ENCODE measurements around the gene LEMD2.

DNA sequence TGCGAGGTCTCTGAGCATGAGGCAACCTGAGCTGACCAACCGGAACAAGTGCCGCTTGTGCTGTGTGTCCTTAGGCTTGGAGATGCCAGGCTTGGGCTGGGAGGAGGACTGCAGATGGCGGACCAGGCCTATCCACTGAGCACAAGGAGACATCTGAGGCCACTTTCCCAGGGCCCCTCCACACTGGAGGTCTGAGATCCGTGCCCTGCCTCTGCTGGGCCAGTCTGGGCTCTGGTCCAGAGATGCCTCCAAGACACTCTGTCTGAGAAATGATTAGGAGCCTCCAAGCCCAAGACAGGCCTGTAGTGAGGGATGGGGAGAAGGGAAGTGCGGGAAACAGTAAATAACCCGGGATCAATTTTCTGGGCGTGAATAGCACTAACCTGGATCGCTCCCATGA lies 17.9 kb upstream of the LEMD2 start:
- TF ChIP-seq, protein P1, sequence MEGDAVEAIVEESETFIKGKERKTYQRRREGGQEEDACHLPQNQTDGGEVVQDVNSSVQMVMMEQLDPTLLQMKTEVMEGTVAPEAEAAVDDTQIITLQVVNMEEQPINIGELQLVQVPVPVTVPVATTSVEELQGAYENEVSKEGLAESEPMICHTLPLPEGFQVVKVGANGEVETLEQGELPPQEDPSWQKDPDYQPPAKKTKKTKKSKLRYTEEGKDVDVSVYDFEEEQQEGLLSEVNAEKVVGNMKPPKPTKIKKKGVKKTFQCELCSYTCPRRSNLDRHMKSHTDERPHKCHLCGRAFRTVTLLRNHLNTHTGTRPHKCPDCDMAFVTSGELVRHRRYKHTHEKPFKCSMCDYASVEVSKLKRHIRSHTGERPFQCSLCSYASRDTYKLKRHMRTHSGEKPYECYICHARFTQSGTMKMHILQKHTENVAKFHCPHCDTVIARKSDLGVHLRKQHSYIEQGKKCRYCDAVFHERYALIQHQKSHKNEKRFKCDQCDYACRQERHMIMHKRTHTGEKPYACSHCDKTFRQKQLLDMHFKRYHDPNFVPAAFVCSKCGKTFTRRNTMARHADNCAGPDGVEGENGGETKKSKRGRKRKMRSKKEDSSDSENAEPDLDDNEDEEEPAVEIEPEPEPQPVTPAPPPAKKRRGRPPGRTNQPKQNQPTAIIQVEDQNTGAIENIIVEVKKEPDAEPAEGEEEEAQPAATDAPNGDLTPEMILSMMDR (conservative IDR thresholded peaks at IDR 0.05 in 1 of 2, IDR thresholded peaks at IDR 0.05 in 1 of 2; ENCODE audit: extremely low read depth in 1 of 2, insufficient read depth in 1 of 2, low read depth in 1 of 2, low read length in 2 of 2): no peak
- no peak for TF ChIP-seq EZH2 (IDR thresholded peaks at IDR 0.05; ENCODE audit: borderline replicate concordance, low read length)

Measured in mammary epithelial cell (primary cell).